Muscle of arm (tissue), 12 donors: ENCODE measurements around the gene IFI44. TPM values are rescaled to one million over a fixed set of nuclear protein-coding genes. Genes with fewer than 3 reads are reported as not detected.

Experiments used
- DNase-seq: peaks from one replicate; pipeline ENCODE4 v3.0.0-alpha.2; 2013
- polyA plus RNA-seq, 12 donors: library from polyadenylated mRNA; unstranded; fragments of 120-200 nt; gene quantifications; one replicate each; pipeline ENCODE4 v1.2.1, GENCODE V29; 2013; ENCODE audit not compliant: insufficient read length in 12 of 12

IFI44 gene
- polyA plus RNA-seq, 12 donors, result 4.2 to 18.3 (median 9.6) TPM; not detected in 1

DNA sequence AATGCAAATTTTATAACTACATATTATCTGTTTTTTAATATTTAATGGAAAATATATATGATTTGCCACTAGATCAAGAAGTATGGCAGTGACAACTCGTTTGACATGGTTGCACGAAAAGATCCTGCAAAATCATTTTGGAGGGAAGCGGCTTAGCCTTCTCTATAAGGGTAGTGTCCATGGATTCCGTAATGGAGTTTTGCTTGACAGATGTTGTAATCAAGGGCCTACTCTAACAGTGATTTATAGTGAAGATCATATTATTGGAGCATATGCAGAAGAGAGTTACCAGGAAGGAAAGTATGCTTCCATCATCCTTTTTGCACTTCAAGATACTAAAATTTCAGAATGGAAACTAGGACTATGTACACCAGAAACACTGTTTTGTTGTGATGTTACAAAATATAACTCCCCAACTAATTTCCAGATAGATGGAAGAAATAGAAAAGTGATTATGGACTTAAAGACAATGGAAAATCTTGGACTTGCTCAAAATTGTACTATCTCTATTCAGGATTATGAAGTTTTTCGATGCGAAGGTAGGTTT is 556 bp downstream of the IFI44 start:
- DNase-seq, result peak; percentile 14

DNA sequence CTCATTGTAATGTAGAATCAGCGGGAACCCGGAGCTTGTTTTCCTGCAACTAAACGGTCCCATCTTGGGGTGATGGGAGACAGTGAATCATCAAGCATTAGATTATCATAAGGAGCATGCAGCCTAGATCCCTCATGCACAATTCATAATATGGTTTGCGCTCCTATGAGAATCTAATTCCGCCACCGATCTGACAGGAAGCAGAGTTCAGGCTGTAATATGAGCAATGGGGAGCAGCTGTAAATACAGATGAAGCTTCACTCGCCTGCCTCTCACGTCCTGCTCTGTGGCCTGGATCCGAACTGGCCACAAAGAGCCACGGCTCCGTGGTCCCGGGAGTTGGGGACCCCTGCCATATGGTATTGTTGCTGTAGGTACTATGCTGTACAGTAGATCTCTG is 1.6 kb downstream of the IFI44 start:
- peak; percentile 31 for DNase-seq

DNA sequence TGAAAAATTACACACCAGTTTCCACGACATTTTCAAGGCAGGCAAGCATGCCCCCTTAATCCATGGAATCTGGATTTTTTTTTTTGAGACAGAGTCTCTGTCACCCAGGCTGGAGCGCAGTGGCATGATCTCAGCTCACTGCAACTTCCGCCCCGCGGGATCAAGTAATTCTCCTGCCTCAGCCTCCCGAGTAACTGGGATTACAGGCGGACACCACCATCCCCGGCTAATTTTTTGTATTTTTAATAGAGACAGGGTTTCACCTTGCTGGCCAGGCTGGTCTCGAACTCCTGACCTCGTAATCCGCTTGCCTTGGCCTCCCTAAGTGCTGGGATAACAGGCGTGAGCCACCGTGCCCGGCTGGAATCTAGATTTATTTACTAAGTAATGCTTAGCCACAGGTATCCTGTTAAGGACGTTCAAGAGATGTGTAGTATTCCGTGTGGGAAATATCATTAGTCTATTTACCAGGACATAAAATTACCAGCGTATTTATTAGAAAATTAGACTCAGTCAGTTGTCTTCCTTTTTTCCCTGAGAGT is 2.5 kb downstream of the IFI44 start:
- no peak for DNase-seq

DNA sequence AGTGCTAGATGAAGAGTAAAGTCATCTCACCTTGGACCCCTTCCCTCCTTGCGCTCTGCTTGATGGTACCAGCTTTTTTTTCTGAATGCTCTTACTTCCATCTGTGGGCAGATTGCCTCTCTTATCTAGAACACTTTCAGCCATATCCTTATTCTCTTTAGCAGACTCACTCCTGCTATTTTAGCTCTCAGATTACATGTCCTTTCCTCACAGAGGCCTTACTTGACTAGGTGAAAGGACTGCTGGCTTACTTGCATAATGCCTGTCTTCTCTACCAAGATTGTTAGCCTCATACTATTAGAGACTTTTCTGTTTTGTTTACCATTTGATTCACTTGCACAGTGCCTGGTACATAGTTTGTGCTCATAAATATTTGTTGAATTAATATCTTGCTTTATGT is 9.3 kb downstream of the IFI44 start:
- no peak for DNase-seq

DNA sequence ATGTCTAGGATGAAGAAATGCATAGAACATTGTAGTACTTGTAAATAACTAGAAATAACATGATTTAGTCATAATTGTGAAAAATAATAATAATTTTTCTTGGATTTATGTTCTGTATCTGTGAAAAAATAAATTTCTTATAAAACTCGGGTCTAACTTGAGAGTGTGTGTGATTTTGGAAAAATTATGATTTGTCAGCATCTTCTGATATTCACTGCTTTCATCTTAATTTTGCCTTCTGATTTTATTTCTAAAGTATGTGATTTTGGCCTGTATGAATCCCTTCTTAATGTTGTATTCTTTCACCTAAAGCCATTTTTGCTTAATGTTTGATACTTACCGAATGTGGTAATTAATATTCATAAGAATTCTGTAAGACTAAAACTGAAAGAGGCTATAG is 14.3 kb downstream of the IFI44 start:
- DNase-seq, result no peak

DNA sequence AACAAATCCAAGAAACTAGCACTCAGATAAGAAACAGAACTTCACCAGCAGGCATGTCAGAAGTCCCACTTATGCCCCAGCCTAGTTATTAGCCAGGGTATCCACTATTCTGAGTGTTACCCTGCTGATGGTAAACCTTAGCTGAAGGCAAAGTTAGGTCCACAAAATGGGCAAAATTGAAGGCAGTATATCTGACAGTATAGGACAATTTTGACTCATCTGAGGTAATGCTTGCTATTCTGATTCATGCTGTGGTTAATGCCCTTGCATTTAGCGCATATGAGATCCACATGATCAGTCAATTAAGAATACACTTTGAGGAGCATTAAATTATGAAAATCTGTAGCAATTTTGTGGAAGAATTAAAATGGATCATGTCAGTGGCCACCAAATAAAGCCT is 15.1 kb downstream of the IFI44 start:
- DNase-seq, result no peak

DNA sequence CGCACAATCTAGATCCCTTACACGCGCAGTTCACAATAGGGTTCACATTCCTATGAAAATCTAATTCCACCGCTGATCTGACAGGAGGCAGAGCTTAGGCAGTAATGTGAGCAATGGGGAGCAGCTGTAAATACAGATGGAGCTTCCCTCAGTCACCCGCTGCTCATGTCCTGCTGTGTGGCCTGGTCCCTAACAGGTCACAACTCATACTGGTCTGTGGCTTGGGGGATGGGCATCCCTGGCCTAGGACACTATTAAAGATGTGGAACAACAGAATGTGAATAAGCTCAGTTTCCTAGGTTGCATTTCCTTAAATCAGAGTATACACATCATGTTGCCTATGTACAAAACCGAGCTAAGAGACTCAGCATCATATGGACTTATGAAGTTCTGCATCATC is 16.2 kb downstream of the IFI44 start:
- no peak for DNase-seq

DNA sequence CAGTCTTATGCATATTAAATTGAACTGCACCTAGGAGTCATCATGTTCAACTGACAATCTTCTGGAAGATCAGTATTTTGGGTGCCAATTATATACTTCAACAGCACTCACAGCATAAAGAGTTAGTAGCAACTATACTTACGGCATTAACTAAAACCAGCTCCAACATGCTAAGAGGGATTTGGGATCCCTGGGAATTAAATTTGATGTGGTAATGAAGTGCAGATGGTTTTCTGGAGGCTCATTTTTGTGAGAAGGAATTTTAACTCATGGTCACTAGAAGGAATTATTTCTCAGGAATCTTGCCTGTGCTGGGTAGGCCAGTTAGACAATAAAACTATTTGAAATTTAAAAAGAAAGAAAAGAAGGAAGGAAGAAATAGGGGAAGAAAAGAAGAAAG is 18.3 kb downstream of the IFI44 start:
- DNase-seq, result no peak

DNA sequence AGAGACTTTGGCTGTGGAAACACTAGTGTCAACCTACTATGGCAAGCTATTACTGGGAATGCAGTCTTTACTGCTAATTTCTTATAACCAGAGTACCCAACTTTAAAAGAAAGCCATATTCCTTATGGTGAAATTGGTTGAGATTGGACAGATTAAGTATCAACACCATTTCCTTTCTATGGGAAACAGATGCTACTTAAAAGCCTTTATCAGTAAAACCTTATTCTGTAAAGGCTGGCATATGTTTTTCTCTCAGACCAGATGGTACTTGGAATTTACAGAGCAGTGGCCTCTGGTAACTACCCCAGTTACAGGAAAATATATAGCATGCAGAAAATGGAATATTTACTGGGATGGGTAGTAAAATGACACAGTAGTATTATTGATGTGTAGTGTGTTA is 18.8 kb downstream of the IFI44 start:
- DNase-seq, result no peak

DNA sequence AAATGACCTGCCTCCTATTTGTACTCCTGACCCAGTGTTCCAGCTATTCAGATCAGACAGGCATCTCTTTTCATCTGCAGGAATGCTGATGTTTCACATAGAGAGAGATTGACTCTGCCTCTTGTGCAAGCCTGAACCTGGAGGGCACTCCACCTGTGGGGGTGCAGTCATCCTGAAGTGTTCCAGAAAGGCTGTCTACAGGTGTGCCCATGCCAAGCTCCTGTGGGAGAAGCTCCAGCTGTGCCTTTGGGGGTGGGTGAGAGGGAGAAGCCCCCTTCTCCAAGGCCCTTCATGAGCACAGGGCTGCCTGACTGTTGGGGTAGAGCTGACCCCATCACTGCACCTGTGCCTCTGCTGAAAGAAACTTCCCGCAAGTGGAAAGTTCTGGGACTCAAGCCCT is 22.8 kb downstream of the IFI44 start:
- no peak for DNase-seq

DNA sequence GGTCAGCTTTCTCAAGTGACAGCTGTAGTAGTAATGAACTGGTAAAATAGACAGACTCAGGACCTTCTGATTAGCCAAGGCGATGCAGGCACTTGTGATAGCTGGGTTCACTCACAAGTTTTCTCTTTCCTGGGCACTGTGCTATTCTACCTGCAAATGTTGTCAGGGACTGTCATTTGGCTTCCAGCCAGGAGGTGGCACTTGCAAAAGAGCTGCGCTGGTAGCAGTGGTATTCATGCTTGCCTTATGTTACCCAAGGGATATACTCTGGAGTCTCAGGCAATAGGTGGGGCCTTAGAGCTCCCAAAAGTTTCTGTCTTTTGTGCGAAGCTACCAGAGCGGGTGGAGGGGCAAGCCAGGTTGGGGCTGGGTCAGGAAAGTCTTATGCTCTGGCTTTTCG is 23.5 kb downstream of the IFI44 start:
- DNase-seq, result no peak

DNA sequence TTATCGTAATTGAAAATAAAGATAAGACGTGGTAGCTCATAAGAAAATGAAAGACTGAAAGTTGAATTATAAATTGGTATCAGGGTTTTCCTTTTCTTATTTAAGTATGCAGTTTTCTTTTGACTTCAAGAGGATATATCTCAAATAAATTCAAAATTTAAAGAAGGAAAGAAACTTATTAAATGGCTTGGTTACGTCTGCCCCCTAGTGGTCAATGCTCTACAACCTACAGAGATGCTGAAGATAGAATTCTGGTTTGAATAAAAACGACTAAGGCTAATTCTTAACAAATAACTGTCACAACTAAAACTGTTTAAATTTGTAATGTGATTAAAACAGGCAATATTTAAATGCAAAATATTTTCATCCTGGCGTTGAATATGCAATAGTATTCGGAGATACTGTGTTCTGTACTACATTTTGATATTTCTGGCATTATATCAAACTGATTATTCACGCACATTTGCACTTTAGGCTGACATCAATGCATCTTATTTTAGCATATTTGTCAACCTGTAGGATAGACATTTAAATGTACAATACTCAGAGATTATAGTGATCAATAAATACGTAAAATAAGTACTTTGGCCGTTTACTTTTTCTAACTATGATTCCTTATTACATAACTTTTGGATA is 26.8 kb downstream of the IFI44 start:
- peak; percentile 66 for DNase-seq

DNA sequence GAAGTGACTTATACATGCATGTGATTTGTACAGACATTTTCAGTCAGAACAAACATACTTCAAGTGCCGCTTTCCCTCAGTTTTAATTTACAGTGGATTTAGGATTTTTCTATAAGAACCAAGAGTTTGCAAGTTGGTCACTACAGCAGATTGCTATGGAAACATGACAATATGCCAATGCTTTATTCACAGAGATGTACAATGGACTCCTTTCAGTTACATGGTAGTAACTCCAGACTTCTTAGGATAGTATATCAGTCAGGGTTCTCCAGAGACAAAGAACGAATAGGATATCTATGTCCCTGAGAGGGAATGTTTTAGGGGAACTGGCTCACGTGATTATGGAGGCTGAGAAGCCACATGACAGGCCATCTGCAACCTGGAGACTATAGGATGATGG is 27.4 kb downstream of the IFI44 start:
- no peak for DNase-seq

DNA sequence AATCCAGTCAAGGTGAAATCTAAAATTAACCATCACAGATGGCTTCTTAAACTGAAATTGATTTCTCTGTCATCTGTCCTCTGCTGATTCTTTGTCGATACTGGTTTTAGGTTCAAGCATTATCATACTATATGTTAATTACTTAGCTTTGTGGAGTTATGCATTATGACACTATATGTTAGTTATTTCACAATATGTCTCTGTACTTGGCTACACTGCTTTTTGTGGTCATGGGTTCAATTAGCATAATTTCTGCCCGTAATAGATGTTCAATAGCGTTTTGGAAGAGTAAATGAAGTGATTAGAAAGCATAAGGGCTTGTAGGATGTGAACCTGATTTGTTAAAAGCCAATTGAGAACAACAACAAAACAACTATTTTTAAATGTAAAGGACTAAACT is 28.2 kb downstream of the IFI44 start:
- DNase-seq, result no peak

DNA sequence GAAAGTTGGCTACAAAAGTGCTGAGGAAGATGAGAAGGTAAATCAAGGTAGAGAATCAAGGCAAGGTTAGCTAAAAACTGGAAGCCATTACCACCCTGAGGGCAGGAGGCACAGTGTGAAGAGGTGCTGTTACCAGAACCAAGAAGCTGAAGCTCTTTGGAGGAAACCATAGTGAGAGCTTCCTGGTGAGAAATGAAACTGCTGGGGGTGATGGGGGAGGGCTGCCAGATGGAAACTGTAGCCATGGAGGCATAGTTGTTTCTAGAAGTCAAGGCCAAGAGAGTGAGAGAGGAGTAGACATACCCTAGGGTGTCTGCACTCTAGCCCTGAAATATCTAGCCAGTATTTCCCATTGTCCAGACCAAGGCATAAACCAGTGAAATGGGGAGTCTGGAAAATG is 28.7 kb downstream of the IFI44 start:
- no peak for DNase-seq

DNA sequence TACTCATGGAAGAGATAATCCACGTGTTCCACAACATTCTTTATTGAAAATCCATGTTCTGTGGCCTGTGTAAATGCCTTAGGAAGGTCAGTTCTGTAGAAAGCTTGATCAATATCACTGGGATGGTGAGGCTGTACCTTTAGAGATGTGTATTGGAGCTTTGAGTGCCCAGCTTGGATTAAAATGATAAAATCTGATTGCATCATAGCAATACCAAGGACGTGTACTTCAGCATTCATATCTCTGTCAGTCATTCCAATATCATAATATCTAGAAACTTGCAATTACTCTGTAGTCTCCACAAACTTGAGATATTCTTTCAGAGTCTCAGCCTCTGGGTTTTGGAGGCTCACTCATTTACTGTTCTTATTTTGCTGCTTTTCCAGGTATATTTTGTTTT is 31.6 kb downstream of the IFI44 start:
- DNase-seq, result no peak

DNA sequence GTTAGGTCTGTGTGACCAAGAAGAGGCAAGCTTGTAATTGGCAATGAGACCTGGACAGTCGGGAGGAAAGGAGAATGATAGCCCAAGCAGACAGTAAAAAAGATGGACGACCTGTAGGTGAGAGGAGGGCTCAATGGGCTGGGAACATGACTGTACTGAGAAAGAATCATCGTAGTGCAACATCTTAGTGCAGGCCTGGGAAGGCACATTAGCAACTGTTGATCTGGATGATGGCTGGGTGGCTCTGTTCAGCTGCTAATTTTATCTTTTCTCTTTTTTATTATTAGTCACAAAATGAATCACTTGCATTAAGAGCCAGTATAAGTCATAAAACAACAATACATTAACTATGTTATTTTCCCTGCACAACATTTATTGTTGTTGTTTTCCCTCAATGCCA is 32.9 kb downstream of the IFI44 start:
- DNase-seq, result no peak

DNA sequence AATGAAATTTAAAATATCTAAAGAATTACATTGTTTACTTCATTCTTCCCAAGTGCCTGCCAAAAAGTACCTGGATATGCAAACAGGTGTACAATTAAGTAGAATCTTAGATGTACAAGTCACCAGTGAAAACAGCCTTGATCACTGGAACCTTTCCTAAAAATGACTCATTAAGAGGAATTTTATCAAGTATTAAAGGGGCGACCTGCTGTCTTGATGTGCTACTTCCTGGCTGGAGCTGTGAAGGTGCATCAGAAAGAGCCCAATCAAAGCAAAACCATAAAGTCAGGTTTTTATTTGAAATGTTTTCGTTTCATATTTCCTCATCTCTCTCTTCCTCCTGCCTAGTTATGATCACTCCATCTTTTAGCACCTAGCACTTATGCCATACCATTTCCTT is 33.4 kb downstream of the IFI44 start:
- DNase-seq, result no peak

DNA sequence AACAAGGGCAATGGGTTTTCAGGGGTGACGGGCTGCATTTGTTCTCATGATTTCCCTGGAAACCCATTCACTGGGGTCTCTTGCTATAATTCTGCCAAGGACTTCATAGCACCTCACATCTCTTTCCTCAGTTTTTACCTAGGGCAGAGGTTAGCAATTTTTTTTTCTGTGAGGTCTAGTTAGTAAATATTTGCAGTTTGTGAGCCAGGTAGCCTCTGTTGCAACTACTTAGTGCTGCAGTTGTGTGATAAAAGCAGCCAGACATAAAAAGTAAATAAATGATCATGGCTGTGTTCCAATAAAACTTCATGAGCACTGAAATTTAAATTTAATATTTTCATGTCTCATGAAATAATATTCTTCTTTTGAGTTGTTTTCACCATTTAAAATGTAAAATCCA is 37.7 kb downstream of the IFI44 start:
- no peak for DNase-seq

DNA sequence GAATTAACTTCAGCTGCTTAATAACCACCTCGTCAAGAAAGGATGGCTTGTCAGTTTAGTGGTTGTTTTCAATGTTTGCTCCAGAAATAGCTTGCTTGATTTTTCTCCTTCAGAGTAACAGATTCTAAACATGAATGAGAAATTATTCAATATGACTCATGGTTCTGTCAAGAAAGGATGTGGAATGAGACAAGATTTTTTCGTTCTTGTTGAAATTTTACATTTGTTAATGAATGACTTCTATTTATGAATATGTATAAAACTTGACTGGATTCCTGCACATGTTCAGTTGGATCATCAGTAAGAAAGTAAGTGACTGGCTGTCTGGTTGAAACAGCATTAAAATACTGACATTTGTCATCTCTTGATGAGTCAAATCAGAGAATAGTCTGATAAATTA is 38.3 kb downstream of the IFI44 start:
- no peak for DNase-seq

DNA sequence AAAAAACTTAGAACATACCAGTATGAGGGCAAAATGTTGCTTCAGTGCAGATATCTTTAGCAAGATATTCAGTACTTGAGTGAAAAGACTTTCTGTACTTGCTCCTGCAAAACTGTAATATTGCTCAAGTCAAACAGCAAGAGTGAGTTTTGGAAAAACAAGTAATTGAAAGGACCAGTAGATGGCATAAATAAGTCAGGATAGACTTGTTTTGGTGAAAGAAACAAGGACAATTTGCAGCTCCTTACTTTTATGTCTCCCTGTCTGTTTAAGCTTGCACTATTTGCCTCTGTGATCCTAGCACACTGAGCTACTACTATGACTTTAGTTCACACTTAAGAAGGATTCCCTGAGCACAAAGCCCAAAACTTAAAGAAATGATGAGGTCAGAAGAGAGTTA is 39.1 kb downstream of the IFI44 start:
- DNase-seq, result peak; percentile 21

DNA sequence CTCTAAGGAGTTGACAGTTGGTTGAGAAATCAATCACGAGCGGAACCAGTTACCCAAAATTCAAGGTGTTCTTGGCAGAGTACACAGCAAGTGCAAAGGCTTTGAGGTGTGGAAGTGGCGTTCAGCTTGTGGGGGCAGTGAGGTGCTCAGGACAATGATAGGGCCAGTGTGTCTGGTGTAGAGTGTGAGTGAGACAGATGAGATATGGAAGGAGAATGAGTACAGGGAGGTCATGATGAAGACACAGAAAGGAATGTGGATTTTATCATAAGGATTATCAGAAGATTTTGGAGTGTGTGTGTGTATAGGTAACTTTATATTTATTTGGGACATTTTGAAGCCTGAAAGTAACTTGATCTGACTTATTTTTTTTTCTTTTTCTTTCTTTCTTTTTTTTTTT is 40.9 kb downstream of the IFI44 start:
- DNase-seq, result no peak

DNA sequence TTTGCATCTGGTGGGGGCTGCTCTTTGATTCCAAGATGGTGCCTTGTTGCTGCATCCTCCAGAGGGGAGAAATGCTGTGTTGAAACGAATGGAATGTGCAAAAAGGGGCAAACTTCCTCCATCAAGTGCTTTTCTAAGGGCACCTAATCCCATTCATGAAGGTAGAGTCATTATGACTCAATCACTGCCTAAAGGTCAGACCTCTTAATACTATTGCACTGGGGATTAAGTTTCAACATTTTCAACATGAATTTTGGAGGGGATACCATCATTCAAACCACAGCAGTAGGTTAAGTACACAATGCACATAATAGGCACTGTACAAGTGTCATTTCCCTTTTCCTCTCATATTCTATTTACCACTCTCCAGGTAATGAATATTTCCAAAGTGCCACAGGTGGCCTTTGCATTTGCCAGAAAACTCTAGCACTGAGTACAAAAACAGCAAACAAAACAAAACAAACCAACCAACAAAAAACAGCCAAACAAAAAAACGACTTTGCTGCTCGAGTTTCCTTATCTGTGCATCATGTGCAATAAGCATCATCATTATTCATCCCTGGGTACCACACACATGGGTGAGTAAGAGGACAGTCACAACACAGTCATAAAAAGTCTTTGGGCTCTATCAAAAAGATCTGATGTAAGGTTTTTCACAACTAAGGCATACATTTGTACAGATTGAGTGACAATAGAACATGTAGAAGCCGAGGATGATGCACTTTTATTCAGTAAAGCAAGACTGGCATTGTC is 42.5 kb downstream of the IFI44 start:
- no peak for DNase-seq
